Ramos (cell line): Measurements from ENCODE around the gene ZNF592.

Experiments
- in situ Hi-C: fragments of 300-500 bp; cut with MboI; formaldehyde crosslinking; loops from one replicate; pipeline ENCODE4 v1.14.3; 2022; ENCODE audit warnings: low sequenced_read_pairs; ENCODE audit not compliant: unreplicated experiment

The ZNF592 gene

GRCh38 chr15:84804005-84804900, 55.9 kb downstream of the ZNF592 start:
- in situ Hi-C loops: no loop called here

- in situ Hi-C loops: no loop called here
These were observed 56.8 kb downstream of the ZNF592 start for GRCh38 chr15:84805221-84805620.

DNA sequence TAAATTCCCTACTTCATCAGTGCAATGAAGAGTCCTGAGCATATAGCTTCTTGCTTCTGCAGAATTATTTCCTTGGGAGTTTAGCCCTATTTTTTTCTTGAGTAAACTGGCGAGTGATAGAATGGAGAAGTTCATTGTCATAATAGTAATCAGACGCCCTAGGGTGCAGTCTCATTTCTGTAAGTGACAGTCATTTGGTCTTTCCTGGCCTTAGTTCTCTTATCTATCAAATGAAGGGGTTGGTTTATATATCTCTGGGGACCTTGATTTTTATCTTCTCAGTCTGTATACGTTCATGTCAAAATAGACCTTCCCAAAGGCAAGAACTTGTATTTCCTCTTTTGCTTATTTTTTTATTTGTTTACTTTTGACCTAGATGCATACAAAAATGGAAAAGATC, 58.8 kb downstream of the ZNF592 start:
- in situ Hi-C loops: no loop called here

- in situ Hi-C loops: no loop called here
These were observed 61.9 kb downstream of the ZNF592 start for GRCh38 chr15:84810073-84810840.

- in situ Hi-C loops: no loop called here
These were observed 62.8 kb downstream of the ZNF592 start for GRCh38 chr15:84811151-84811550.

DNA sequence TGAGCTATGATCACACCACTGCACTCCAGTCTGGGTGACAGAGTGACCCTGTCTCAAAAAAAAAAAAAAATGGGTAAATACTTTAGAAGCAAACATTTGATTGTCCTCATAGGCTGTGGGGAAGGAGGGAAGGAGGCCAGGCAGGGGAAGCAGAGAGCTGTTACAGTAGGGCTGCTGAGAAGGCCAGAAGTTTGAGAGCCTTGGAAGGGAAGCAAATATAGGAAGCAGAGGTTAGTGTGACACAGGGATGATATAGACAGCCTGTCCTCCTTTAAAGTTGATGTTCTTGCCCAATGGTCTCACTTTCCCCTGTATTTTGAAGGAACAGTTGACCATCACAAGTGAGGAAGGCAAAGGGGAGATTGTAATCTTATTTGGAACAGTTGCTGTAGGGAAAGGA, 63.4 kb downstream of the ZNF592 start:
- in situ Hi-C loops: no loop called here

DNA sequence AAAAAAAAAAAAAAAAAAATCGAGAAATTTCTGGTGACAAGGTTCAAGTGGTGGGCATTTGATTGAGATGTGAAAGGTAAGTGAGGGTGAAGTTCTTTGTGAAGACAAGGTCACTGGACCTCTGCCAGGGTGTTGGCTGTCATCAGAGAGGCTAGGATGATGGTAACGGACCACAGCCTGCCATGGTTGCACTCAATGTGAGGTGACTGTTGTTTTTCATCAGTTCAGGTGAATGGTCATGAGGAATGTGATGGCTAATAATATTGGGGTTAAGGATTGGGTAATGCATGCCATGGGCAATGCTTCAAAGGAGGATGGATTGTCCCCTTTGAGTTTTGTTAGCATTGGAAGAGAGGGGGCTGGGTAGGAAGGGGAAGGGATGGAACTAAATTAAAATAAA, 64.5 kb downstream of the ZNF592 start:
- in situ Hi-C loops: no loop called here

- in situ Hi-C loops: no loop called here
These were observed 65.0 kb downstream of the ZNF592 start for GRCh38 chr15:84813435-84813834.

DNA sequence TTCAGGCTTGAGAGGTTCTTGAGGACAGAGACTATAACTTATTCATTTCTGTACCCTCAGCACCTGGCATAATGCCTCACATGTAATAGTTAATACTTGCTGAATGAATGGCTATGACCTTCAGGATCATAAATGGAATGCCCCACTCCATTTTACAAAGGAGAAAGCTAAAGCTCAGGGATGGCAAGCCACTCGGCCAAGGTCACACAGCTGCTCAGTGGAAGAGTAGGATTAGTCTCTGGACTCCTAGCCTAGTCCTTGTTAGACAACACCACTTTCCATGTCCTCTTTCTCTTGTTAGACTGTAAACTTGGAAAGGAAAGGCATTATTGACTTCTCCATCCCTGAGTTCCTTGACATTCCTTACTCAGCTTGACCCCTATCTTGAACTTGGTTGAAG, 65.5 kb downstream of the ZNF592 start:
- in situ Hi-C loops: no loop called here

- in situ Hi-C loops: no loop called here
These were observed 66.5 kb downstream of the ZNF592 start for GRCh38 chr15:84814916-84815315.

- in situ Hi-C loops: no loop called here
These were observed 68.5 kb downstream of the ZNF592 start, which contains the start of gene ALPK3 for GRCh38 chr15:84816694-84817465. TSS of gene ALPK3 (plus strand) at chr15:84817356. CDS start at chr15:84817453, 97 bp downstream.

DNA sequence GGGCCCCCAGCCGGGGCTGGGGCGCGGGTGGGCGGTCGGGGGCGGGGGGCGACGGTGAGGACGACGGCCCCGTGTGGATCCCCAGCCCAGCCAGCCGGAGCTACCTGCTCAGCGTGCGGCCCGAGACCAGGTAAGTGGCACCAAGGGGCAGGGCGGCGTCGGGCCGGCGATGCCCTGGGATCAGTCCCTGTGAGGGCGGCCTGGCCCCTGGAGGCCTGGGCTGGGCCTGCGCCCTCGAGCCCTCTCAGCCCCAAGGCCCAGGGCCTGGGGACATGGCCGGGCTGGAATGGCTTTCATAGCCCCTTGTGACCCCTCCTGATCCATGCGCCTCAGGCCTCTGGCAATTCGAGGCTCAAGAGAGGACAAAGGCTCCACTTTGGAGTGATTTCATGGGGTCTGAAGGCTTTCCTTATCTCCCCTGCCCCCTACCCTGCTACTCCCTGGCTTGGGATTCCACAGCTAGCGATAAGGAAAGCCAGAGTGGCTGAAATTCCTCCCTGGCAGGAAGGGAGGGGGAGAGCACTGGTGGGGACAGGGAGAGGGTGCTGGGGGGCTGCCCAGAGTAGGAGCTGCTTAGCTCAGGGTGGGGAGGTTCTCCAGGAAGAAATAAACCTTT, 69.2 kb downstream of the ZNF592 start:
- in situ Hi-C loops: no loop called here

GRCh38 chr15:84818261-84819131, 70.1 kb downstream of the ZNF592 start:
- in situ Hi-C loops: no loop called here

DNA sequence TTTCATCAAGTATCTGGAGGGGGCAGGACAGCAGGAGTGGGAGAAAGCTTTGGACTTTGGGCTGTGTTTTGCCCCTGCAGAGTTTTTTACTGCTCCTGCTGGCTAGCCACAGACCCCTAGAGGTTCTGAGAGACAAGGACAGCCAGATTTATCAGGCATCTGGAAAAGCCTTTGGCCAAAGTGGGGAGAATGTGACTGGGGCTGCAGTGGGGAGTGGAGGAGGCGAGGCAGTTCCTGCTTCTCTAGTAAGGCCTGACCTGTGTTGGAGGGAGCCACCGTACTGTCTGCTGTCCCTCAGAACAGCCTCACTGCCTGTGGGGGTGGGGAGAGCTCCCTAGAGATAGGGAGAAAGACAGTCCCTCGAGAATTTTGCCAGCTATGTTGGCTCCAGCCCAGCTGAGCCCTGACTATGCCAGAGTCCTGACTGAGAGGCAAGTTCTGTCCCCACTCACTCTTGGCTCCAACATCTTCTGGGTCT, 70.9 kb downstream of the ZNF592 start:
- in situ Hi-C loops: no loop called here

DNA sequence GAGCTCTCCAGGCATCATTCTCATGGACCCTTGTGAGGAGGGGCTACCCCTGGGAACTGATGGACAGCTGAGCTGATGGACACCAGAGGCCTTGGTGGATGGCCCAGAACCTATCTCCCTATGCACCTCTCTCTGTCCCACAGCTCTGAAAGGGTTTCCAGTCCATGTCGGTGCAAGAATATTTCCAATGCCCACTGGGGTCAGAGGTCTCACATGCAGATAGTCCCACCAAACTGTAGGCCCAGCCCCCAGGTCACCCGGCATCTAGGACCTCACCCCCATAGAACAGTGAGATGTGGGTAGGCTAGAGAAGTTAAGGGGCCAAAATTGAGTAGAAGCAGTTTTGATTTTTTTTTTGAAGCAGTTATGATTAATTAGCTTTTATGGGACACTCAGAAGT, 71.4 kb downstream of the ZNF592 start:
- in situ Hi-C loops: no loop called here

DNA sequence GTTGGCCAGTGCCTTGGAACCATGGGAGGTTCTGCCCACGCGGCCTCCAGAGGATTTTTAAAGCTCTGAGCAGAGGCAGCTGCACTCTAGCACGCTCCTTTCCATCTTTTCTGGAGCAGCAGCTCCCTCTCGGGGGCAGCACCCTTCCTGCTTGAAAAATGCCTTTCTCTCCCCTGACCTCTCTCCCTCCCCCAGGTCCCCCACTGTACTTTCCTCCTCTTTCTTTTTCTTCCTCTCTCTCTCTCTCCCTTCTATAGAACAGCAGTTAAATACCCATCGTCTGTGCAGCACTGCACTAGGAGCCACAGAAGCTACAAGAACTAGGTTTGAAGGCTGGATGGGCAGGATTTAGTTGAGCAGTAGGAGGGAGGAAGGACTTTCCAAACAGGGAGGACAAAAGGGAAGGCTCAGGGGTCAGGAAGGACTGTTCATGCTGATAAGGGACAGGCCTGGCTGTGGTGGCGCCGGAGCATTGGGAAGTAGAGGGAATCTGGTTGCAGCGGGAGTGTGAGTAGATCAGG, 73.2 kb downstream of the ZNF592 start:
- in situ Hi-C loops: no loop called here

GRCh38 chr15:84822653-84823281, 74.4 kb downstream of the ZNF592 start:
- in situ Hi-C loops: no loop called here

GRCh38 chr15:84823282-84823878, 75.0 kb downstream of the ZNF592 start:
- in situ Hi-C loops: no loop called here
